ENCODE measurements around the gene OLIG2.

OLIG2 gene

GRCh38 chr21:32993894-32994293, 31.8 kb upstream of the OLIG2 start:
- H3K4me1 ChIP-seq (ENCODE audit: low read depth, poor library complexity, severe bottlenecking): peaks cover 11% of the 10 kb centered on the region
- no peak overlapping the region for H3K4me2 ChIP-seq
- H3K4me3 ChIP-seq (IDR thresholded peaks at IDR 0.05; ENCODE audit: insufficient read depth, low read depth, low read length): no peak overlapping the region
- H3K27me3 ChIP-seq (ENCODE audit: insufficient read depth, low read depth): no peaks in the 10 kb centered on the region
- no peak overlapping the region for H3K27ac ChIP-seq
- no peaks in the 10 kb centered on the region for H3K36me3 ChIP-seq (ENCODE audit: insufficient read depth)
- H4K20me1 ChIP-seq (ENCODE audit: insufficient read depth): no peaks in the 10 kb centered on the region
- H2AFZ ChIP-seq (ENCODE audit: low read depth): no peak overlapping the region
- no peaks in the 10 kb centered on the region for H3K79me2 ChIP-seq (ENCODE audit: insufficient read depth, low read depth)
- no peak overlapping the region for H3K9ac ChIP-seq
- no peak for TF ChIP-seq CTCF (conservative IDR thresholded peaks at IDR 0.05; ENCODE audit: low read depth, low read length)

DNA sequence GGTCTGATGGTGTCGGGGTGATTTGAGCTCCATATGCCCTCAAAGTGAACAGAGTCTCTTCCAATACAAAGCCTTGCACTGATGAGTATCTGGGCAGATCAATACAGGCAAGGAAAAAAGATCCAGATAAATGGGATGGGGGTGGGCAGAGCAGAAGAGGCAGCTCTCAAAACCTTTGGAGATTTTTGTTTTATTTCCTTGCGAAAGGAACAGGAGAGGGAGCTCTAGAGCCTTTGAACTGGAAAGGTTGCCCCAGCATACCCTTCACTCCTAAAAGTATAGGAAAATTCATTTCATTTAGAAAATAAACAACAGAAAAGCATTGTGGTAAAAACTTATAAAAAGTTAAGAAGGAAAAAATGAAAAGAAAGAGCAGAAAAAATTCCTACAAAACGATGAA, 31.4 kb upstream of the OLIG2 start:
- H3K36me3 ChIP-seq (ENCODE audit: insufficient read depth): no peaks in the 10 kb centered on the region
- no peak overlapping the region for H3K9ac ChIP-seq
- no peaks in the 10 kb centered on the region for H3K27me3 ChIP-seq (ENCODE audit: insufficient read depth, low read depth)
- H4K20me1 ChIP-seq (ENCODE audit: insufficient read depth): no peaks in the 10 kb centered on the region
- H2AFZ ChIP-seq (ENCODE audit: low read depth): no peak overlapping the region
- no peak overlapping the region for H3K27ac ChIP-seq
- no peaks in the 10 kb centered on the region for H3K79me2 ChIP-seq (ENCODE audit: insufficient read depth, low read depth)
- H3K4me1 ChIP-seq (ENCODE audit: low read depth, poor library complexity, severe bottlenecking): peaks cover 11% of the 10 kb centered on the region
- TF ChIP-seq CTCF (conservative IDR thresholded peaks at IDR 0.05; ENCODE audit: low read depth, low read length): peak; percentile 74
- H3K4me3 ChIP-seq (IDR thresholded peaks at IDR 0.05; ENCODE audit: insufficient read depth, low read depth, low read length): no peak overlapping the region
- H3K4me2 ChIP-seq: no peak overlapping the region

DNA sequence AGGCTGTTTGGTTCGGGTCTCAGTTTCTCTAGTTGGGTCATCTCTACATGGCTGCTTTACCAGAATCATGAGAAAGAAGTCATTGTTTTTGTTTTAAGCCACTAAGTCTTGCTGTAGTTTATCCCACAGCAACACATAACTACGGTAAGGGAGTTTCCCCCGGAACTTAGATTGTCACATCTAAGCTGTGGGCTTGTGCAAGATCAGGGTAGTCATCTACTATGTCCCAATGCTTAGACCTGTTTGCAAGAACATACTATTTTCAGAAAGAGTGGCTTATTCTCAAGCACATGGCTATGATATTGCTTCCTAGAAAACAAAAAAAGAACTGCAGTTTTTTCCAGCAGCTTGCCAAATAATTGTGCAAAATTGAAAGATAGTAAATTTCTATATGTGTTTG, 18.0 kb upstream of the OLIG2 start:
- no peak overlapping the region for H3K4me2 ChIP-seq
- H3K27ac ChIP-seq: no peak overlapping the region
- H2AFZ ChIP-seq (ENCODE audit: low read depth): no peak overlapping the region
- no peaks in the 10 kb centered on the region for H4K20me1 ChIP-seq (ENCODE audit: insufficient read depth)
- no peaks in the 10 kb centered on the region for H3K79me2 ChIP-seq (ENCODE audit: insufficient read depth, low read depth)
- no peaks in the 10 kb centered on the region for H3K27me3 ChIP-seq (ENCODE audit: insufficient read depth, low read depth)
- TF ChIP-seq CTCF (conservative IDR thresholded peaks at IDR 0.05; ENCODE audit: low read depth, low read length): no peak
- no peak overlapping the region for H3K4me3 ChIP-seq (IDR thresholded peaks at IDR 0.05; ENCODE audit: insufficient read depth, low read depth, low read length)
- H3K4me1 ChIP-seq (ENCODE audit: low read depth, poor library complexity, severe bottlenecking): no peaks in the 10 kb centered on the region
- H3K9ac ChIP-seq: no peak overlapping the region
- no peaks in the 10 kb centered on the region for H3K36me3 ChIP-seq (ENCODE audit: insufficient read depth)

DNA sequence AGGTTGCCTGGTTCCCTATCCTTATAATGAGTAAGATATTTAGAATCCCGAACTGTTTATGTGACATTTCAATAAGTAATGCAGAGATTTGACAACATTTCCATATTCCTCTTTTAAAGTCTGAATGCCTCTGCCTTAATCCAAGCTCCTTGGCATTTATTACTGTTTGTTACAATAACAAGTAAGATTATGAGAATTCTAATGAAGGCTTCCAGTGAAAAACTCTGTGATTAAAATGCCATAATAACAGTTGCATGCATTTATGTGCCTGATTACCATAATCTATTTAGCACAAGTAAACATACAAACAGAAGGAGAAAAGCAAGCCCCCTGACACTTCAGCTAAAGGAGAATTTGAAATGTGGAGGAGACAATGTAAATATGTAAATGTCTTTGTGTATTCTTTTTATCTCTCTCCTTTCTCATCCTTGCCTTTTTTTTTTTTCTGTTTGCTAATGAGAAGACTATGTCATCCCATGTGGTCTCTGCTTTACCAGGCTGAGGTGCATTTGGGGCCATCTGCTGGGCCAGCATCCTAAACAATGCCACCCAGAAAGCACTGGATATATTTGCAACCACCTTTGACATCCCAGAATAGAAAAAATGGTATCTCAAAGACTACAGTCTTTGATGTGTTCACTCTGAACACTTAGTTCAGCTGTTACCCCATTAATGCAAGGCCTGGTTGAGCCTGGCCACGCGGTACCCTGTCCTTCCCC, 17.2 kb upstream of the OLIG2 start:
- Histone ChIP-seq H3K9ac (no peak overlapping the region), H3K4me3 (IDR thresholded peaks at IDR 0.05; ENCODE audit: insufficient read depth, low read depth, low read length) (no peak overlapping the region), H3K27ac (no peak overlapping the region), H3K4me1 (ENCODE audit: low read depth, poor library complexity, severe bottlenecking) (no peaks in the 10 kb centered on the region), H4K20me1 (ENCODE audit: insufficient read depth) (no peaks in the 10 kb centered on the region), H3K36me3 (ENCODE audit: insufficient read depth) (no peaks in the 10 kb centered on the region), H3K4me2 (no peak overlapping the region), H2AFZ (ENCODE audit: low read depth) (no peak overlapping the region), H3K27me3 (ENCODE audit: insufficient read depth, low read depth) (no peaks in the 10 kb centered on the region), H3K79me2 (ENCODE audit: insufficient read depth, low read depth) (no peaks in the 10 kb centered on the region)
- TF ChIP-seq CTCF (conservative IDR thresholded peaks at IDR 0.05; ENCODE audit: low read depth, low read length): no peak
